HEK293T (cell line): ENCODE measurements around the gene AHCTF1.
"Not testable (repeated sequence)": the region's sequence is repeated elsewhere in the genome, so short reads cannot be mapped to it uniquely, and the experiment has no call there.

ENCODE experiments used
- CTCF ChIA-PET: fragments of 350-600 bp; formaldehyde crosslinking; extraction: SDS; loops from one replicate; lab custom pipeline; 2021; ENCODE audit warnings: antibody characterized with exemption, inconsistent platforms; lab: Yijun Ruan, JAX
- POLR2A ChIA-PET: fragments of 350-600 bp; formaldehyde crosslinking; extraction: SDS; loops from one replicate; lab custom pipeline; 2020; ENCODE audit warnings: antibody characterized with exemption, inconsistent platforms; lab: Yijun Ruan, JAX
- DNase-seq: peaks from one replicate; pipeline ENCODE4 v3.0.0; 2012; ENCODE audit warnings: mixed read lengths; ENCODE audit errors: extremely low spot score
- ARNT ChIP-seq: fragments of 450-650 bp; IDR thresholded peaks from 2 replicates; pipeline ENCODE4 v1.6.1; 2017; ENCODE audit warnings: mild to moderate bottlenecking
- BHLHE40 ChIP-seq: fragments of 450-650 bp; IDR thresholded peaks from 2 replicates; pipeline ENCODE4 v1.6.1; 2016; ENCODE audit warnings: mild to moderate bottlenecking, moderate library complexity, borderline replicate concordance
- CTBP1 ChIP-seq: fragments of 450-650 bp; IDR thresholded peaks from 2 replicates; pipeline ENCODE4 v1.6.1; 2016; ENCODE audit warnings: borderline replicate concordance
- ELF4 ChIP-seq: fragments of 450-650 bp; IDR thresholded peaks from 2 replicates; pipeline ENCODE4 v1.6.1; 2017; ENCODE audit warnings: antibody characterized with exemption
- FOXA1 ChIP-seq: fragments of 450-650 bp; IDR thresholded peaks from 2 replicates; pipeline ENCODE4 v1.6.1; 2016; ENCODE audit warnings: mild to moderate bottlenecking
- FOXK2 ChIP-seq: fragments of 450-650 bp; IDR thresholded peaks from 2 replicates; pipeline ENCODE4 v1.6.1; 2016; ENCODE audit warnings: mild to moderate bottlenecking
- FOXM1 ChIP-seq: fragments of 450-650 bp; IDR thresholded peaks from 2 replicates; pipeline ENCODE4 v1.6.1; 2017; ENCODE audit warnings: mild to moderate bottlenecking, borderline replicate concordance
- HDGF ChIP-seq: fragments of 450-650 bp; IDR thresholded peaks from 2 replicates; pipeline ENCODE4 v1.6.1; 2017; ENCODE audit warnings: antibody characterized with exemption, borderline replicate concordance
- L3MBTL2 ChIP-seq: fragments of 450-650 bp; conservative IDR thresholded peaks from 2 replicates; pipeline ENCODE4 v1.6.1; 2016; ENCODE audit warnings: mild to moderate bottlenecking
- LEF1 ChIP-seq: fragments of 450-650 bp; IDR thresholded peaks from 2 replicates; pipeline ENCODE4 v1.6.1; 2017; ENCODE audit warnings: mild to moderate bottlenecking, borderline replicate concordance
- NFRKB ChIP-seq: fragments of 450-650 bp; IDR thresholded peaks from 2 replicates; pipeline ENCODE4 v1.6.1; 2016; ENCODE audit warnings: mild to moderate bottlenecking, moderate library complexity
- SP1 ChIP-seq: fragments of 450-650 bp; IDR thresholded peaks from 2 replicates; pipeline ENCODE4 v1.6.1; 2017
- SUZ12 ChIP-seq: fragments of 450-650 bp; IDR thresholded peaks from 2 replicates; pipeline ENCODE4 v1.6.1; 2016; ENCODE audit warnings: mild to moderate bottlenecking
- TARDBP ChIP-seq: fragments of 450-650 bp; IDR thresholded peaks from 2 replicates; pipeline ENCODE4 v1.6.1; 2016
- ZNF384 ChIP-seq: fragments of 450-650 bp; IDR thresholded peaks from 2 replicates; pipeline ENCODE4 v1.6.1; 2016
- TF ChIP-seq, protein P1 (sequence below): fragments of 450-650 bp; IDR thresholded peaks from 2 replicates; pipeline ENCODE4 v1.6.1; 2016

AHCTF1 gene

DNA sequence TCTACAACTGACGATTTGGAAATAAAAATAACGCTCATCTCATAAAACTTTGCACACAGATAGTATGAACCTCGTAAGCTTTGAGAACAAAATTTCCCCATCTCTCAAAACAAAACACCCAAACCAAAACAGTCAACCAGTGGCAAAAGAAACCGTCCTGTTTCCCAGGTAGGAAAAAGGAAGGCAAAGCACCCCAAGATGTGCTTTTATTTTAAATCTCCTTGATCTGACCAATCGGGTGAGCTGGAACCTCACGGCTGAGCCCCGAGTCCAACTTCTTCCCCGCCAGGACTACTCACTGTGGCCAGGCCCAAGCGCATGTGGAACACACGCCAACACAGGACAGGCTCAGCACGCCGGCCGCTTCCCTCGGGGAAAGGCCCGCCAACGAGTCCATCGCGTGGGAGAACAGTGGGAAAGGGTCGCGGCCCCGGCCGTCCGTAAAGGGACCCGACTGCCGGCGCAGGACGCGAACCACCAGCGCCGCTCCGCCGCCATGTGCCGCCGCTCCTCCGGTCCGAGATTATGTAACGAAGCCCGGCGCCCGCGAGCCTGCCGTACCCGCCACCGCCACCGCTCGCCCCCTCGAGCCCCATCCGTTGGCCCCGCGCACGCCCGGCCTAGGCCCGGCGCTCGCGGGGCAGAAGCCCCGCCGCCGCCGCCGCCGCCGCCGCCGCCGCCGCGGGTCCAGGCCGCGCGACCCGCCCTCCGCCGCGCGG, 759 bp downstream of the AHCTF1 start:
- peak; percentile 13 for DNase-seq
- ChIA-PET CTCF (no interaction called here), POLR2A (no interaction called here)
- TF ChIP-seq CTBP1 (no peak), L3MBTL2 (0 out of 2 replicates have a peak, but pooled peaks have one; percentile 15), ELF4 (no peak)

DNA sequence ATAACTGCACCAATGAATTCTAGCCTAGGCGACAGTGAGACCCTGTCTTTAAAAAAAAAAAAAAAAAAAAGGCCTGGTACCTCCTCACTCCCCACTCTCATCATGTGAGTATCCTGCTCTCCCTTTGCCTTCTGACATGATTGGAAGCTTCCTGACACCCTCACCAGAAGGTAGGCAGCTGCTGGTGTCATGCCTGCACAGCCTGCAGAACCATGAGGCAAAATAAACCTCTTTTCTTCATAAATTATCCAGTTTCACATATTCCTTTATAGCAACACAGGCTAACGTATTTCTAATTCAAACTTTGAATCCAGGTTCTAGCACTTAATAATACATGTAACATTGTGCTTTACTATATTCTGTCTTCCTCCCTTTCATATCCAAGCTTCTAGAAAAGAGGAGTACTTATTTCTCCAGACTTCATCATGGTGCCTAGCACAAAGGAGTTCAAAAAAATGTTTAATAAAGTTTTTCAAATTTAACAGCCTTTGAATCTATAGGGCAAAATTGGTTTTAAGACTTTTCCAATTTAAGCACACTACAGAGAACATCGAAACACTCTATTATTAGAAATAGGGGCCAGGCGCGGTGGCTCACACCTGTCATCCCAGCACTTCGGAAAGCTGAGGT, 5.6 kb downstream of the AHCTF1 start:
- DNase-seq, result no peak
- POLR2A ChIA-PET, result no interaction called here
- CTCF ChIA-PET, result no interaction called here
- no peak for TF ChIP-seq FOXM1
- TF ChIP-seq ZNF384, result peak; percentile 41; the same call in 1 of the 2 replicates

DNA sequence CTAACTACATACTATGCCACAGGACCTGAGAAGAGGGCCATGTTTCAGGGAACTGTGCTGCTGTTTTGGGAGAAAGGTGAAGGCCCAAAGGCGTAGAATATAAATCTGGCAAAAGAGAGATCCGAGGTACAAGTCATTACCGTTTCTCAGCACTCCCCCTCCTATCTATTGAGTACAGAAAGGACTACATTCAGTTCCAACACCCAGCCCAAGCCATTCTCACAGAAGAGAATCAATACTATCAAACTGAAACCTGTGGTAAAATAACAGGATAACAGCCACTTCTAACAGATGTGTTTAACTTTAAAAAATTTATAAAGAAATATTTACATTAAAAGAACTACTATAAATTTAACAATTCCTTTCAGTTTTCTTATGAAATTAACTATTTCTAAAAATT, 7.8 kb downstream of the AHCTF1 start:
- ChIA-PET CTCF (no interaction called here), POLR2A (no interaction called here)
- TF ChIP-seq BHLHE40 (no peak), CTBP1 (no peak), FOXA1 (no peak), NFRKB (no peak), L3MBTL2 (no peak)
- no peak for DNase-seq

DNA sequence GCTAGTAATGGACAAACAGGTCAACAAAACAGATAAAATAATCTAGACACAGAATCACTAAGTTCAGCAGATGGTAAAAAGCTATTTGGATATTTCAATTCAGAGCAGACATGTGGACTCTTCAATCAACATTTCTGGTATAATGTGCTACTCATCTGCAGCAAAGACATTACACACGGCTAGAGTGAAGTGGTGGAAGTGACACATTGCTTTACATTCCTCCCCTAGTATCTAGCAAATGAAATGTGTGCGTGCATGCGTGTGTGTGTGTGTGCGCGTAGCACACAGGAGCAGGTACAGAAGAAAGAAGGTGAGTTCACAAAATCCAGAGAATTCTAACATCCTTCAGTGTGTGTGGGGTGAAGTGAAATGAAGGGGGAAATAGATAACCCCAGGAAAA, 8.3 kb downstream of the AHCTF1 start:
- ChIA-PET CTCF (no interaction called here), POLR2A (no interaction called here)
- TF ChIP-seq, protein P1, sequence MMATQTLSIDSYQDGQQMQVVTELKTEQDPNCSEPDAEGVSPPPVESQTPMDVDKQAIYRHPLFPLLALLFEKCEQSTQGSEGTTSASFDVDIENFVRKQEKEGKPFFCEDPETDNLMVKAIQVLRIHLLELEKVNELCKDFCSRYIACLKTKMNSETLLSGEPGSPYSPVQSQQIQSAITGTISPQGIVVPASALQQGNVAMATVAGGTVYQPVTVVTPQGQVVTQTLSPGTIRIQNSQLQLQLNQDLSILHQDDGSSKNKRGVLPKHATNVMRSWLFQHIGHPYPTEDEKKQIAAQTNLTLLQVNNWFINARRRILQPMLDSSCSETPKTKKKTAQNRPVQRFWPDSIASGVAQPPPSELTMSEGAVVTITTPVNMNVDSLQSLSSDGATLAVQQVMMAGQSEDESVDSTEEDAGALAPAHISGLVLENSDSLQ, result no peak
- no peak for TF ChIP-seq TARDBP
- no peak for TF ChIP-seq HDGF
- TF ChIP-seq FOXM1, result no peak
- TF ChIP-seq CTBP1, result no peak
- TF ChIP-seq SP1, result no peak
- no peak for TF ChIP-seq LEF1
- TF ChIP-seq SUZ12, result no peak
- TF ChIP-seq BHLHE40, result no peak
- no peak for TF ChIP-seq ZNF384
- no peak for TF ChIP-seq FOXK2
- TF ChIP-seq ARNT, result no peak
- no peak for TF ChIP-seq ELF4
- no peak for TF ChIP-seq NFRKB
- TF ChIP-seq L3MBTL2, result no peak
- no peak for TF ChIP-seq FOXA1
- no peak for DNase-seq

DNA sequence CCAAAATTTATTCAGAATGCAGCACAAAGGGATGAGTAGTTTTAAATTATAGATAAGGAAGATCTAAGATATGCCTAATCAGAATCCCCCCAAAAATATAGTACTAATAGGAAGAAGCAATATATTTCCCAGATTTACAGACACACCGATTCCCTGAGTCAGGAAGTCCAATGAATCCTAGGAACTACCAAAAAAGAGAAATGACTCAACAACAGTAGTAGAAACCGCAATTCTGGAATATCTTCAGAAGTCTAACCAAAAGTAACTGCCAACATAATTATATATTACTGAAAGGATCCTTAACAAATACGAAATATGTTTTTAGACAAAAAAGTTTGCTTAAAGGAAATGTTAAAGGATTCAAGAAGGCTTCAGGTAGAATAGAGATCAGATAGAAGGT, 10.3 kb downstream of the AHCTF1 start:
- no peak for TF ChIP-seq LEF1
- no peak for TF ChIP-seq ARNT
- TF ChIP-seq SP1, result no peak
- TF ChIP-seq, protein P1, result no peak
- no peak for TF ChIP-seq HDGF
- TF ChIP-seq L3MBTL2, result no peak
- no peak for TF ChIP-seq FOXK2
- TF ChIP-seq NFRKB, result no peak
- TF ChIP-seq CTBP1, result no peak
- no peak for TF ChIP-seq FOXM1
- no peak for TF ChIP-seq TARDBP
- TF ChIP-seq FOXA1, result no peak
- TF ChIP-seq SUZ12, result no peak
- TF ChIP-seq BHLHE40, result no peak
- no peak for TF ChIP-seq ELF4
- CTCF ChIA-PET, result no interaction called here
- POLR2A ChIA-PET, result no interaction called here
- no peak for DNase-seq

DNA sequence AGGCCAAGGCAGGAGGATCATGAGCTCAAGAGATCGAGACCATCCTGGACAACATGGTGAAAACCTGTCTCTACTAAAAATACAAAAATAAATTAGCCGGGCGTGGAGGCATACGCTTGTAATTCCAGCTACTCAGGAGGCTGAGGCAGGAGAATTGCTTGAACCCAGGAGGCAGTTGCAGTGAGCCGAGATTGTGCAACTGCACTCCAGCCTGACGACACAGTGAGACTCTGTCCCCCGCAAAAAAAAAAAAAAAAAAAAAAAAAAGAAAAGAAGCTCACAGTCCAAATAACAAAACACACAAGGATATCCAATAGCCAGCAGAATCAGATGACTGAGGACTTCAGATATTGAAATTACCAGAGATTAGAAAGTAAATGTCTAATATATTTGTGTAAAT, 11.8 kb downstream of the AHCTF1 start:
- ChIA-PET POLR2A (interaction anchor here (0.7 kb wide), 1 partner anchor 10 kb away, joined by 3 read pairs; no protein-coding TSS in a partner anchor), CTCF (no interaction called here)
- TF ChIP-seq ZNF384 (no peak), SP1 (no peak), FOXM1 (no peak), LEF1 (no peak), BHLHE40 (no peak), FOXA1 (no peak), FOXK2 (no peak), ARNT (no peak), CTBP1 (no peak)
- no peak for DNase-seq

DNA sequence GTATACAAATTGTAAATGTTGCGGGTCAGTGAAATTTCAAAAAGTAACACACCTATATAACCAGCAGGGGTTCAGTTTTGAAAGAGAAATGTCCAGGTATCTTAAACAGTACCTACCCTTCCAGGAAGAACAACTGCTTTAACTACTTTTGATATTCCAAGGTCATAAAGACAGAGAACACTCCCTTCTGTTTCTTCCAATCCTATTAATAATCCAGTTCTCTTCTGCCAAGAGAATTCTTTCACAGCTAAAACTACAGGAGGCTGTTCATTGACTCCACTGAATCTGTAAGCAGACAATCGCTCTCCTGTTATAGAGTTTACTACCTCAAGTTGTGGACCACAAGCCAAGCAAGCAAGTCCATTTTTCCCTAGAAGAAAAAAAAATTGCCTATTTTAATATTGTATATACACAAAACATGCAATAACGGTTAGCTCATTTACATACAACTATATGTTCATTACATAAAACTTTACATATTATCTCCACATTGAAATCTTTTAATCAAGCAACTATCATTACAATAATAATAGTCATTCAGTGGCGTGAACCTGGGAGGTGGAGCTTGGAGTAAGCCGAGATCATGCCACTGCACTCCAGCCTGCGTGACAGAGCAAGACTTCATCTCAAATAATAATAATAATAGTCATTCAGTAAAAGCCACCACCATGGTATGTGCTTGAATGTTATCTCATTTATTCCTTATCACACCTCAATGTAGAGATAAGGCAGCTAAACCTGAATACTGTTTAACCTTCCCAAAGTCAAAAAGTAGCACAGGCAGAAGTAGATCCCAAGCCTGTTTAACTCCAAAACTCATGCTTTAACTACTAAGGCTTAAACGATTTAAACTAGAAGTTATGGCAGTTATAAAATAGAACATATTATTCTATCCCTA, 15.5 kb downstream of the AHCTF1 start:
- DNase-seq, CTCF ChIA-PET, POLR2A ChIA-PET: not testable (repeated sequence)
